Hematopoietic multipotent progenitor cell treated with erythropoietin and hydrocortisone succinate and interleukin-3 and kit ligand, for 15 days (in vitro differentiated cells): ENCODE measurements around the gene CAMTA1.

Experiments
- DNase-seq: peaks from one replicate; pipeline ENCODE4 v3.0.0-alpha.2; 2015; ENCODE audit warnings: low spot score

CAMTA1 gene

DNA sequence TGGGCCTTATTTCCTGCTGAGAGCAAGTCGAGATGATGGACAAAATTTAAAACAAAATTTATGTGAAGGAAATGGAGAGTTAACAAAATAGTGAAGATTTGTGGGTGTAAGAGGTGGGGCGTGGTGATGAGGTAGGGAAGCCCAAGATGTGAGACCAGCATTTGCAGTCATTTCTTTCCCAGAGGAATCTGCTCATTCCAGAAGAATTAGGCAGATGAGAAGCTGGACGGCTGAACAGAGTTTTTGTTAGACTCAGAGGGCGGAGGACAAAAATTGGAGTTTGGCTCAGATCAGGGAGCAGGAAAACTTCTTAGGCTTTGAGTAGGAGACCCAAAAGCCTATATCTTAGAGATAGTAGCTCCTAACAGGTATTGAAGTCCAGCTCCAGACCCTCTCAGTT is 65.3 kb downstream of the CAMTA1 start:
- no peak for DNase-seq

DNA sequence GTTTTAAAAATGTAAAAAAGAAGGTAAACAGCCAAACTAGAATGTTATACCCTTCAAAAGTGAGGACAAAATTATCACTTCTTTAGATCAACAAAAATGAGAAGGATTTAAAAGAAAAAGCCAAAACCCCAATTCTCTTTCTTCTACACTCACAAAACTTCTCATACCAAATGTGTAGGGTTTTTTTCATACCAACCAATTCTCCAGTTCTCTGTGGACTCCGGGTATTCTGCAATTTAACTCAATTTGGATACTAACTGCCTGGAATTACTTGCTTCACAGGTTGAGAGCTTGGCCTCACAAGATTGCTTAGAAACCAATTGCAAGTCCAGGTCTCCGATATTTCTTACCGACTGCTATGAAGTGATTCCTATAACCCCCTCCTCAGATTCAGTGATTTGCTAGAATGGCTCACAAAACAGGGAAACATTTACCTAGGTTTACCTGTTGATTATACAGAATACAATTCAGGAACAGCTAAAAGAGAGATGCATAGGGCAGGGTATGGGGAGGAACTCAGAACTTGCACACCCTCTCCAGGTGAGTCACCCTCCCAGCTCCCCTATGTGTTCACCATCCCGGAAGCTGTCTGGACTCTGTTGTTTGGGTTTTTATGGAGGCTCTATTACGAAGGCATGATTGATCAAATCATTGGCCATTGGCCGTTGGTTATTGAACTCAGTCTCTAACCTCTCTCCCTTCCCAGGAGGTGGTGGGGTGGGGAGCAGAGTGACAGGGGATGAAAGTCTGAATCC is 67.1 kb downstream of the CAMTA1 start:
- no peak for DNase-seq

DNA sequence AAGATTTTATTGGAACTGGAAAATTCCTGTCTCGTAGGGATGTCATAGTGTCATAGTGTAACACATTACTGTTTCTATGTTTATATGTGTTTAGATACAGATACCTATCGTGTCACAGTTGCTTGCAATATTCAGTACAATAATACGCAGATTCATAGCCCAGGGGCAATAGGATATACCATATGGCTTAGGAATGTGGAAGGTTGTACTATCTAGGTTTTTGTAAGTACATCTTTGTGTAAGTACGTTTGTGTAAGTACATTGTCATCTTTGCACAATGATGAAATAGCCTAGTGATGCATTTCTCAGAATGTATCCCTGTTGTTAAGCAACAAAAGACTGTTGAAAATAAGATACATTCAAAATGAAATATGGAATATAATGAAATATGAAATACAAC is 68.9 kb downstream of the CAMTA1 start:
- no peak for DNase-seq

DNA sequence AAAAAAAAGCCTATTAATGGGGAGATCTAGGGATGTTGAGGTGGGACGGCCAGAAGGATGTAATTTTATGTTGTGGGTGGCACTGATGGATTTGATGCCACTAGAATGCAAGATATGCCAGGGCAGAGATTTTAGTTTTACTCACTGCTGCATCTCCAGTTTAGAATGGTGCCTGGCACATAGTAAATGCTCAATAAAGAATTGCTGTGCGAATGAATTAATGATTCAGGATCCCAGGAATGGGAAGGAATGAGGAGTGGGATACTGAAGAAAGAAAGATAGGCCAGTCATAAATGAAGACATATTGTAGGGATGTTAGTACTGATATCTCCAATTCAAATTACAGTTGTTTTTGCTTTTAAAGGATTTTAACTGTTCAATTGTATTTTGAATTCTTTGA is 72.6 kb downstream of the CAMTA1 start:
- no peak for DNase-seq

DNA sequence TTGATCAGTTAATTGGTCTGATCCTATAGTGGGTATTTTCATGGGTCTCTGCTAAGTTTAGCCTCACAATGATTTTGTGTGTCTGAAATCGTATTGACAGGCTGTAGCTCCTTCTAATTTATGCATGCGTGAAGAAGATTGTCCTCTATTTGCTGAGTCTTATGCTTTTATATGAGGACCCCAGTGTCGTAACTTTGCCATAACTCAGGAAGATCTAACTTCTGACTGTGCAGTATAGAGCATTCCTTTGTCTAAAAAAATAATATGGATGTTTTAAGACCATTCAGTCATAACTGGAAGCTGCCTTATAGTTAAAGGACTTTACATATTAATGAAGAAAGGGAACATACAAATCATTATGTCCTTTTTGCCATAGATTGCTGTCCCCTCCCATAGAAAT is 73.3 kb downstream of the CAMTA1 start:
- no peak for DNase-seq

GRCh38 chr1:6859415-6860343 is 74.4 kb downstream of the CAMTA1 start:
- DNase-seq, result no peak

GRCh38 chr1:6860401-6860800 is 75.1 kb downstream of the CAMTA1 start:
- DNase-seq, result no peak

GRCh38 chr1:6861075-6861724 is 75.9 kb downstream of the CAMTA1 start:
- no peak for DNase-seq

- no peak for DNase-seq
These were observed 77.7 kb downstream of the CAMTA1 start for GRCh38 chr1:6862906-6863305.

DNA sequence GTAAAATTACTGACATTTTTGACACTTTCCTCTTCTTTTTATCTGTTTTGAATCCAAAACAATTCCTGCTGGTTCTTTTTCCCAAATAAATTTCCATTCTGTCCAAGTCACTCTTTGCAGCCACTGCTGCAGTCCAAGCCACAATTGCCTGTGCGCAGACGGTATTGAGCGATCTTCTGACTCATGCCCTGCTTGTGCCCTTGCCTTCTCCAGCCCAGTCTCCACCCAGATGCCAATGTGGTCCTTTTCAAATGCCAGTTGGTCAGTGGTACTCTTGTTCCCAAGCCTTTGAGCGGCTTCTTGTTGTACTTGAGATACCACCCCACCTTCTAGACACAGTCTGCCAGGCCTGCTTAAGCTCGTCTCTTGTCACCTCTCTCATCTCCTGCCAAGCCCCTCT is 78.9 kb downstream of the CAMTA1 start:
- DNase-seq, result no peak

DNA sequence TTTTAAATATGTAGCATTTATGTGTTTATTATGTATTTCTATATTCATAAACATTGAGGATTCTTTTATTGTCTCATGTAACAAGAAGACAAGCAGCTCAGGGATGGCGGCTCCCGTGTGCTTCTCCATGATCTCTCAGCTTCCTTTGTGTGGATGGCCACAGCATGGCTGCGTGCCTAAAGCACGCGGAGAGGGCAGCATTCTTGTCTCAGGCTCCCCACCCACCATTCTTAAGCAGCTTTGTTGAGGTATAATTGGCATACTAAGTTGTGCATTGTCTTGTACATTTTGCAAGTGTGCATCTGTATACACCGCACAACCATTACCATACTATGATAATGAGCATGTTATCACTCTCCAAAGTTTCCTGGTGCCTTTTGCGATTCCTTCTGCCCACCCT is 81.6 kb downstream of the CAMTA1 start:
- DNase-seq, result no peak

DNA sequence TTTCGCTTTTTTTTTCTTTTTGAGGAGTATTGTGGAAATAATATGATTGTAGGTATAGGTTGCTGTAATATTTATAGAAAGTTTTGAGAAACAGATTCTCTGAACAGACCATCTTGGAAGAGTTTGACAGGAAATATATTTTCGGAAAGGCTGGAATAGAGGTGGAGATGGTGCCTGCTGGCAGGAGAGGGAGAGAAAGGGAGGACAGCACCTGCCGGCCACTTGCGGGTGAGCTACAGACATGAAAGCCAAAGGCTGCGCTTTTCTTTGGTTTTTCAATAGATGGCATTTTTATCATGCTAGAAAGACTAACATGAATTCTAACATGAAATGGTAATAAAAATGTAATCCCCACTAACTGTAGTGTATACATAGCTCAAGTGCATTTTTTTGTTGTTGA is 82.1 kb downstream of the CAMTA1 start:
- DNase-seq, result no peak

DNA sequence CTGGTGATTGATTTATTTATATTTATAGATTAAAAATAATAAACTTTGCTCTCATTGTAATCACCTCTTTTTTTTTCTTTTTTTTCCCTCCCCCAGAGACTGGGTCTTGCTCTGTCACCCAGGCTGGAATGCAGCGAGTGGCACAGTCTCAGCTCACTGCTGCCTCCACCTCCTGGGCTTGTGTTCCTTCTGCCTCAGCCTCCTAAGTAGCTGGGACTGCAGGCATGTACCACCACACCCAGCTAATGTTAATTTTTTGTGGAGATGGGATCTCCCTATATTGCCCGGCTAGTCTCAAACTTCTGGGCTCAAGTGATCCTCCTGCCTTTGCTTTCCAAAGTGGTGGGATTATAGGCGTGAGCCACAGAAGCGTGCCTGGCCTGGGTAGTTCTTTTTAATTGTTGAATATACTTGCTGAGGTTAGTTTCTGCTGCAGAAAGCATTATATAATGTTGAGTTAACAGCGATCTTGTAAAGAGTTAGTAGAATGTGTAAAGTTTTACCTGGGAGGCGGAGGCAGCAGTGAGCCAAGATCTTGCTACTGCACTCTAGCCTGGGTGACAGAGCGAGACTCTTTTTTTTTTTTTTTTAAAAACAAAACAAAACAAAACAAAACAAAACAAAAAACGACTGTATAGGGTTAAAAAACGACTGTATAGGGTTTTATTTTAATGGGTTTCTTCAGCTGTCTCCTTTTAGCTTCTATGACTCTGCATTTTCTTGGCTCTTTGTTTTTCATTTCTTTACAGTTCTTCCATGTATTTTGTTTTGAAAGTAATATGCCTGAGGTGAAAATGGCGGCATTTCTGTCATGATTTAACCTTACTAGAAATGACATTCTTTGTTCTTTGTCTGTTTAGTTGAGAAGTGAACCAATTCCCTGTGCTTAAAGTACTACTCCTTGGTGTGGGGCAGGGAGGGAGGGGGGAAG is 82.7 kb downstream of the CAMTA1 start:
- DNase-seq, result no peak

DNA sequence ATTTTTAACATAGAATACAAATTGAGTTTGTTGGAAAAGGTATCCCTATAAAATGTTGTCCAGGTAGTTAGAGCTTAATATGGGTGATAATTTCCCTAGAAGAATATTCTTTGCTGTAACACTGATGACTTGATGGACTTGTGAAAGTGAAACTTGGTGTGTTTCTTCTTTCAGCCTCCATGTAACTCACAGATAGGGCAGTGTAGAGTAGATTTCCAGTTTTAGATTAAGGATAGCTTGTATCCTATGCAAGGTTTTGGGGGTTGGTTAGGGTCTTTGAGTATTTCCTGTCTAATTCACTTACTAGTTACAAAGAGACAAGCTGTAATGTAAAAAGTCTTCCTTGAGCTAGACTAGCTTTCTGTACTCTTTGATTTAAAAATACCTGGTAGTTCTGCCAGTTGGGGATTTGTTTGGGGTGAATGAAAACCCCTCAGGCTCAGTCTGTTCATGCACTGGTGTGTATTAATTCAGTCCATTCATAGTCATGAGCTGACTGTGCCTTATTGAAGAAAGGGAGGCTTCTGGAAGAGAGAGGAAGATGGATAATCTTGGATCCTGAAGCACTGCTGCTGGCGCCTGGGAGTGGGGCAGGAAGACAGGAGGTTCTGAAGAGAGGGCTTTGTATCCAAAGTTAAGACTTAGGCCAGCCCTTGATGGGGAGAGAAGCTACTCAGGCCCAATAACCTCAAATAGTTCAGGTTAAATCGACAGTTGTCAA is 83.6 kb downstream of the CAMTA1 start:
- DNase-seq, result no peak

- DNase-seq, result no peak
These were observed 84.3 kb downstream of the CAMTA1 start for GRCh38 chr1:6869545-6869944.

- no peak for DNase-seq
These were observed 84.8 kb downstream of the CAMTA1 start for GRCh38 chr1:6870086-6870485.

DNA sequence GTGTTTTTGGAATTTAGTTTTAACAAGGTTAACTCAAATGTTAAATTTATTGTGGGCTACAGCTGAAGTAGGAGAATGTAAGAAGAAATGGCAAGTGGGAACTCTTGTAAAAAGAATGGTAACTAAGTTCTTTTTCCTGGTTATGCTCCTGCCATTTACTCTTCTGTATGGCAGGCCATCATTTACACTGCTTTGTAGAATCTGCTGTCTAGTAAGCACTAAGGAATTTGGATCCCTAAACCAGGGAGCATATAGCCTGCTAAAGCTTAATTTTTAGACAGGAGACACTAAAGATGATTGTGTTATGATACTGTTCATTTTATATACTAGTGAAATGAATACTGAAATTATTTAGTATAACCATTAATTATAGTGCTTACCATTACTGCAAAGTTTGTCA is 85.3 kb downstream of the CAMTA1 start:
- DNase-seq, result no peak

GRCh38 chr1:6871300-6871972 is 86.2 kb downstream of the CAMTA1 start:
- DNase-seq, result no peak

GRCh38 chr1:6872573-6873261 is 87.5 kb downstream of the CAMTA1 start:
- no peak for DNase-seq
